Measurements from ENCODE around the gene PLAAT2. TPM values are rescaled to one million over a fixed set of nuclear protein-coding genes. Genes with fewer than 3 reads are reported as not detected.

PLAAT2 gene
- polyA plus RNA-seq, 3 donors, result 0.22 to 0.65 TPM; not detected in 1

Other genes starting within 250 kb of the PLAAT2 start
- not detected for gene SLC22A9, start 193.6 kb downstream of the PLAAT2 start, polyA plus RNA-seq (ENCODE audit: insufficient read length in 3 of 3)
- under 1 TPM; 0.42 to 0.51 (median 0.42) TPM for gene PLAAT5, start 72.2 kb downstream of the PLAAT2 start, polyA plus RNA-seq (ENCODE audit: insufficient read length in 3 of 3)
- under 1 TPM; 0.10 to 0.41 (median 0.12) TPM for gene LGALS12, start 57.3 kb downstream of the PLAAT2 start, polyA plus RNA-seq (ENCODE audit: insufficient read length in 3 of 3)
- 10 to 100 TPM in 2 of 3 donors, 1 to 10 TPM in 1; 9.5 to 11.6 (median 11.1) TPM for gene PLAAT4, start 26.6 kb downstream of the PLAAT2 start, polyA plus RNA-seq (ENCODE audit: insufficient read length in 3 of 3)
- gene PLAAT3, start 51.1 kb upstream of the PLAAT2 start, polyA plus RNA-seq (ENCODE audit: insufficient read length in 3 of 3), result 10 to 100 TPM; 12.7 to 26.8 (median 14.8) TPM
- gene ATL3, start 108.0 kb upstream of the PLAAT2 start, polyA plus RNA-seq (ENCODE audit: insufficient read length in 3 of 3), result 10 to 100 TPM; 16.2 to 17.6 (median 17.0) TPM
- gene RTN3, start 118.1 kb upstream of the PLAAT2 start, polyA plus RNA-seq (ENCODE audit: insufficient read length in 3 of 3), result 100 to 1,000 TPM; 173 to 181 (median 178) TPM
- gene ZFTA, start 205.4 kb upstream of the PLAAT2 start, polyA plus RNA-seq (ENCODE audit: insufficient read length in 3 of 3), result 10 to 100 TPM; 41.0 to 41.8 (median 41.7) TPM